ENCODE data around the gene CNPY1.

DNA sequence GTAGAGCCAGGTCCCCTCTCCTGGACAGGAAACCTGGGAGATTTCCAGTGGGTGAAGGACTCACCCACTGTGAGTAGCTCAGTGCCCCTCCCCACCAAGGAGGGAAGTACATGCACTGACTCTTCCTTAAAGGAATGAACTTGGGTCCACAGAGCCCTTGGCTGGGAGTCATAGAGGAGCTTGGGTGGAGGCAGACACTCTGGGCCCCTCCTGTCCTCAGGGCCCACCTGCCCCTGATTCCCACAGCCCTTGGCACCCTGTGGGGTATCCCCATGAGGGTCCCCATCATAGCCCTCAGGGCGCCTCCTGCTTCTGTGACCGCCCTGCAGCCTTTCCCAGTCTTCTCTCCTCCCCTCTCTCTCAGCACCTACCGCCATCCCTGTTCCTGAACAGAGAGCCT lies 84.7 kb downstream of the CNPY1 start:
- TF ChIP-seq EZH2phosphoT487 (IDR thresholded peaks at IDR 0.05; ENCODE audit: insufficient read depth, low read depth) (no peak), EZH2 (IDR thresholded peaks at IDR 0.05; ENCODE audit: insufficient read depth, poor library complexity, severe bottlenecking) (no peak)
